Measurements from ENCODE around the gene HEPHL1. TPM values are rescaled to one million over a fixed set of nuclear protein-coding genes. Genes with fewer than 3 reads are reported as not detected.

Gene HEPHL1
- total RNA-seq, 1 donor from 2014 or later, result not detected

GRCh38 chr11:93984196-93984567 is 37.0 kb upstream of the HEPHL1 start:
- H3K9me3 ChIP-seq, result no peaks in the 10 kb centered on the region
- no peak for TF ChIP-seq CTCF (IDR thresholded peaks at IDR 0.05)

GRCh38 chr11:93984936-93985335 is 36.2 kb upstream of the HEPHL1 start:
- intact Hi-C loops (cut with DNase I), result no loop called here
- no peak for DNase-seq (ENCODE audit: low spot score in 2 of 2)
- H3K36me3 ChIP-seq, result no peaks in the 10 kb centered on the region
- no peaks in the 10 kb centered on the region for H3K4me1 ChIP-seq
- no peaks in the 10 kb centered on the region for H3K9me3 ChIP-seq
- no peak overlapping the region for H3K27ac ChIP-seq
- no peaks in the 10 kb centered on the region for H3K27me3 ChIP-seq
- TF ChIP-seq CTCF (IDR thresholded peaks at IDR 0.05), result no peak
- H3K4me3 ChIP-seq, result no peak overlapping the region

More at GRCh38 chr11:93984196-93984567, 37.0 kb upstream of the HEPHL1 start:
- Histone ChIP-seq H3K4me1 (no peaks in the 10 kb centered on the region), H3K27me3 (no peaks in the 10 kb centered on the region), H3K4me3 (no peak overlapping the region), H3K36me3 (no peaks in the 10 kb centered on the region), H3K27ac (no peak overlapping the region)
- no peak for DNase-seq (ENCODE audit: low spot score in 2 of 2)
- intact Hi-C loops (cut with DNase I), result no loop called here

GRCh38 chr11:93986716-93987115 is 34.4 kb upstream of the HEPHL1 start:
- H3K4me1 ChIP-seq, result no peaks in the 10 kb centered on the region
- no peaks in the 10 kb centered on the region for H3K36me3 ChIP-seq
- no peak overlapping the region for H3K4me3 ChIP-seq
- intact Hi-C loops (cut with DNase I), result no loop called here
- no peak for DNase-seq (ENCODE audit: low spot score in 2 of 2)
- no peaks in the 10 kb centered on the region for H3K27me3 ChIP-seq
- TF ChIP-seq CTCF (IDR thresholded peaks at IDR 0.05), result no peak
- H3K9me3 ChIP-seq, result no peaks in the 10 kb centered on the region
- no peak overlapping the region for H3K27ac ChIP-seq

GRCh38 chr11:93988455-93988854 is 32.7 kb upstream of the HEPHL1 start:
- Histone ChIP-seq H3K27me3 (no peaks in the 10 kb centered on the region), H3K36me3 (no peaks in the 10 kb centered on the region), H3K4me3 (no peak overlapping the region), H3K27ac (no peak overlapping the region), H3K9me3 (peaks cover 8 to 12% of the 10 kb centered on the region in 2 donors), H3K4me1 (no peaks in the 10 kb centered on the region)
- DNase-seq (ENCODE audit: low spot score in 2 of 2), result no peak
- intact Hi-C loops (cut with DNase I), result no loop called here
- TF ChIP-seq CTCF (IDR thresholded peaks at IDR 0.05), result no peak

- intact Hi-C loops (cut with DNase I), result no loop called here
- no peak for TF ChIP-seq CTCF (IDR thresholded peaks at IDR 0.05)
- H3K36me3 ChIP-seq, result no peaks in the 10 kb centered on the region
- no peaks in the 10 kb centered on the region for H3K4me1 ChIP-seq
- H3K9me3 ChIP-seq, result peaks cover 9 to 16% of the 10 kb centered on the region in 2 donors
- H3K27ac ChIP-seq, result no peak overlapping the region
- H3K27me3 ChIP-seq, result no peaks in the 10 kb centered on the region
- H3K4me3 ChIP-seq, result no peak overlapping the region
- DNase-seq (ENCODE audit: low spot score in 2 of 2), result no peak
Measured at GRCh38 chr11:93988912-93989311, 32.2 kb upstream of the HEPHL1 start.

- no peak overlapping the region for H3K27ac ChIP-seq
- no peaks in the 10 kb centered on the region for H3K36me3 ChIP-seq
- no peak for DNase-seq (ENCODE audit: low spot score in 2 of 2)
- no peaks in the 10 kb centered on the region for H3K4me1 ChIP-seq
- intact Hi-C loops (cut with DNase I), result no loop called here
- H3K4me3 ChIP-seq, result no peak overlapping the region
- no peak for TF ChIP-seq CTCF (IDR thresholded peaks at IDR 0.05)
- peaks cover 13 to 22% of the 10 kb centered on the region in 2 donors for H3K9me3 ChIP-seq
- H3K27me3 ChIP-seq, result no peaks in the 10 kb centered on the region
Measured at GRCh38 chr11:93993747-93994146, 27.4 kb upstream of the HEPHL1 start.
